IPS-15b (cell line): ENCODE measurements around the gene TADA1.
"Not testable (repeated sequence)": the region's sequence is repeated elsewhere in the genome, so short reads cannot be mapped to it uniquely, and the experiment has no call there.

ENCODE experiments used
- H3K27me3 ChIP-seq: one replicate; pipeline ENCODE4 v1.6.1; 2013; ENCODE audit warnings: low read length; ENCODE audit not compliant: control insufficient read depth, insufficient read depth
- H3K36me3 ChIP-seq: one replicate; pipeline ENCODE4 v1.6.1; 2013; ENCODE audit warnings: low read length; ENCODE audit not compliant: control insufficient read depth, insufficient read depth
- H3K4me1 ChIP-seq: one replicate; pipeline ENCODE4 v1.6.1; 2013; ENCODE audit warnings: mild to moderate bottlenecking, low read length; ENCODE audit not compliant: control insufficient read depth, insufficient read depth
- H3K4me3 ChIP-seq: one replicate; pipeline ENCODE4 v1.5.1; 2013; ENCODE audit warnings: low read depth, low read length
- H3K9ac ChIP-seq: one replicate; pipeline ENCODE4 v1.6.1; 2013; ENCODE audit warnings: low read depth, mild to moderate bottlenecking, low read length
- H3K9me3 ChIP-seq: one replicate; pipeline ENCODE4 v1.6.1; 2013; ENCODE audit warnings: mild to moderate bottlenecking, low read length; ENCODE audit not compliant: control insufficient read depth, insufficient read depth

The TADA1 gene

GRCh38 chr1:166888373-166889111, 12.5 kb upstream of the TADA1 start:
- H3K9me3 ChIP-seq: no peaks in the 10 kb centered on the region
- no peak overlapping the region for H3K9ac ChIP-seq
- H3K4me1 ChIP-seq: no peaks in the 10 kb centered on the region
- peaks cover 18% of the 10 kb centered on the region for H3K27me3 ChIP-seq
- no peaks in the 10 kb centered on the region for H3K36me3 ChIP-seq
- no peak overlapping the region for H3K4me3 ChIP-seq

GRCh38 chr1:166884971-166885370, 8.9 kb upstream of the TADA1 start:
- Histone ChIP-seq H3K36me3 (no peaks in the 10 kb centered on the region), H3K27me3 (peaks cover 33% of the 10 kb centered on the region), H3K9ac (no peak overlapping the region), H3K9me3 (no peaks in the 10 kb centered on the region), H3K4me3 (no peak overlapping the region), H3K4me1 (no peaks in the 10 kb centered on the region)

GRCh38 chr1:166884040-166884642, 8.1 kb upstream of the TADA1 start:
- Histone ChIP-seq H3K4me1 (no peaks in the 10 kb centered on the region), H3K9me3 (no peaks in the 10 kb centered on the region), H3K4me3 (peak overlapping the region; percentile 46), H3K36me3 (no peaks in the 10 kb centered on the region), H3K27me3 (peaks cover 33% of the 10 kb centered on the region), H3K9ac (no peak overlapping the region)

GRCh38 chr1:166882893-166883292, 6.8 kb upstream of the TADA1 start:
- Histone ChIP-seq H3K9me3 (no peaks in the 10 kb centered on the region), H3K9ac (no peak overlapping the region), H3K4me1 (no peaks in the 10 kb centered on the region), H3K36me3 (no peaks in the 10 kb centered on the region), H3K4me3 (no peak overlapping the region), H3K27me3 (peaks cover 33% of the 10 kb centered on the region)

- not testable (repeated sequence) for H3K4me1 ChIP-seq, H3K9ac ChIP-seq, H3K4me3 ChIP-seq, H3K9me3 ChIP-seq, H3K36me3 ChIP-seq
- peaks cover 13% of the 10 kb centered on the region for H3K27me3 ChIP-seq
Observed at GRCh38 chr1:166878173-166878917, 2.3 kb upstream of the TADA1 start.

- no peaks in the 10 kb centered on the region for H3K36me3 ChIP-seq
- no peaks in the 10 kb centered on the region for H3K27me3 ChIP-seq
- H3K9me3 ChIP-seq: no peaks in the 10 kb centered on the region
- no peaks in the 10 kb centered on the region for H3K4me1 ChIP-seq
- H3K4me3 ChIP-seq: peak overlapping the region; percentile 52
- H3K9ac ChIP-seq: no peak overlapping the region
Observed at GRCh38 chr1:166876540-166876838, 425 bp upstream of the TADA1 start.

GRCh38 chr1:166875302-166875733, 746 bp downstream of the TADA1 start:
- H3K36me3 ChIP-seq: no peaks in the 10 kb centered on the region
- H3K27me3 ChIP-seq: no peaks in the 10 kb centered on the region
- no peaks in the 10 kb centered on the region for H3K4me1 ChIP-seq
- H3K9me3 ChIP-seq: no peaks in the 10 kb centered on the region
- peak overlapping the region; percentile 80 for H3K4me3 ChIP-seq
- peak overlapping the region; percentile 80 for H3K9ac ChIP-seq

GRCh38 chr1:166874464-166874863, 1.6 kb downstream of the TADA1 start:
- no peak overlapping the region for H3K4me3 ChIP-seq
- H3K9me3 ChIP-seq: no peaks in the 10 kb centered on the region
- no peaks in the 10 kb centered on the region for H3K27me3 ChIP-seq
- no peak overlapping the region for H3K9ac ChIP-seq
- no peaks in the 10 kb centered on the region for H3K4me1 ChIP-seq
- H3K36me3 ChIP-seq: no peaks in the 10 kb centered on the region

- no peaks in the 10 kb centered on the region for H3K27me3 ChIP-seq
- no peaks in the 10 kb centered on the region for H3K9me3 ChIP-seq
- H3K36me3 ChIP-seq: peaks cover 4% of the 10 kb centered on the region
- H3K9ac ChIP-seq: no peak overlapping the region
- H3K4me1 ChIP-seq: no peaks in the 10 kb centered on the region
- H3K4me3 ChIP-seq: no peak overlapping the region
Observed at GRCh38 chr1:166870584-166870983, 5.5 kb downstream of the TADA1 start.

GRCh38 chr1:166869318-166870099, 6.6 kb downstream of the TADA1 start:
- no peak overlapping the region for H3K9ac ChIP-seq
- H3K36me3 ChIP-seq: peaks cover 5% of the 10 kb centered on the region
- no peaks in the 10 kb centered on the region for H3K4me1 ChIP-seq
- H3K27me3 ChIP-seq: no peaks in the 10 kb centered on the region
- no peak overlapping the region for H3K4me3 ChIP-seq
- no peaks in the 10 kb centered on the region for H3K9me3 ChIP-seq

- H3K9ac ChIP-seq: no peak overlapping the region
- no peaks in the 10 kb centered on the region for H3K27me3 ChIP-seq
- no peaks in the 10 kb centered on the region for H3K4me1 ChIP-seq
- peaks cover 9% of the 10 kb centered on the region for H3K36me3 ChIP-seq
- no peaks in the 10 kb centered on the region for H3K9me3 ChIP-seq
- H3K4me3 ChIP-seq: no peak overlapping the region
Observed at GRCh38 chr1:166868639-166869038, 7.4 kb downstream of the TADA1 start.
